ENCODE data around the gene TOLLIP. TPM values are rescaled to one million over a fixed set of nuclear protein-coding genes. Genes with fewer than 3 reads are reported as not detected.

TOLLIP gene
- polyA plus RNA-seq, 12 donors: 20.1 to 34.3 (median 22.1) TPM; not detected in 1

DNA sequence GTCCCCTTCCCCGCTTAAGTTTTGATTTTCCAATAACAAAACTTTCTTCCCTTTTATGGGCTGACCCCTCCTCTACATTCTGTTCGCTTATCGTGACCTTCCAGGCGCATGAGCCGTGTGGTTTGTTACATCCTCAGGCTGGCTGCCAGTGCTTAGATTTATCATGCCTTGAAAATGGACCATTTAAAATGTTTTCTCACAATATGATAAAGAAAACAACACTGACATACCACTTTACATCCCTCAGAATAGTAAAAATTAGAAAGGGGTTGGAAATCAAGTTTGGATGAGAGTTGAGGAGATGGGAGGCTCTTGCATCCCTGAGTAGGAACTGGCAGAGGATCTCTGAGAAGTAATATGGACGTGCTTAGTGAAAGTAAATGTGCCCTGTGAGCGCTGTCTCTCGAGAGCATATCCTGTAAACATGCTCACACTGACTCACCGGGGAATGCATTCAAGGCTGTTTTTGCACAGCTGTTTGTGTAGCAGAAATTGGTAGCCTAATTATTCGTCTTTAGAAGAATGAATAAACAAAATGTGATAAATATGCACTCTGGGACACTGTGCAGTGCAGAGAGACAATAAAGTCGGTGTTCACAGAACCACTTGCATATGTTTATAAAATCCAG, 17.1 kb upstream of the TOLLIP start:
- DNase-seq: no peak

GRCh38 chr11:1323774-1324173, 14.3 kb upstream of the TOLLIP start:
- DNase-seq: no peak

GRCh38 chr11:1317993-1318392, 8.6 kb upstream of the TOLLIP start:
- no peak for DNase-seq

GRCh38 chr11:1317432-1317831, 8.0 kb upstream of the TOLLIP start:
- DNase-seq: no peak

DNA sequence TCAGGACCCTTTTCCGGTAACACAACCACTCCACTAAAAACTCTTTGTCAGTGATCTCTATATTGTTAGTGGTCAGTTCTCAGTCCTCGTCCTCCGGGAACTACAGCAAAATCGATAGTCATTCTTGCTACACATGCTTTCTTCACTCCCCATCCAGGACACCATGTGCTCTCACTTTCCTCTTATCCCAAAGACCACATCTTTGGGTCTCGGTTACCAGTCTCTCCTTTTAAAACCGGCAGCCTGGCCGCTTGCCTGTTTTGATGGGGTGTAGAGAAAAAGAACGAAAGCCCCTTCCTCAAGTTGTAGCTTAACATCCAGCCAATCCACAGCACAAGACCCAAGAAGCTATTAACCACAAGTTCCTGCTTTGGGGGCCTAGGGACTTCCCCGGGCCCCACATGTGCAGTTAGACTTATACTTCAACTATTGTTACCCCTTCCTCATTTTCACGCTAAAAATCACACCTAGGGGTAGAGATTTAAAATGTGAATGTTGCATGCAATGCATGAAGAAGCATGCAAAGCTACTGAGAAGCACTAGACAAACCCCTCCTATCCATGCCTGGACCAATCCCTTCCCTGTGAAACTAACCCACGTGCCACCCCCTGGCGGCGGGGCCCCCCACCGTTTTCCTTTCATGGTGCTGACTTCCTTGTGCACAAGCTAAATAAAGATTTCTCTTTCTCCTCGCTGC, 1.5 kb upstream of the TOLLIP start:
- DNase-seq: no peak

- no peak for DNase-seq
Measured at GRCh38 chr11:1310318-1310687, 871 bp upstream of the TOLLIP start.

DNA sequence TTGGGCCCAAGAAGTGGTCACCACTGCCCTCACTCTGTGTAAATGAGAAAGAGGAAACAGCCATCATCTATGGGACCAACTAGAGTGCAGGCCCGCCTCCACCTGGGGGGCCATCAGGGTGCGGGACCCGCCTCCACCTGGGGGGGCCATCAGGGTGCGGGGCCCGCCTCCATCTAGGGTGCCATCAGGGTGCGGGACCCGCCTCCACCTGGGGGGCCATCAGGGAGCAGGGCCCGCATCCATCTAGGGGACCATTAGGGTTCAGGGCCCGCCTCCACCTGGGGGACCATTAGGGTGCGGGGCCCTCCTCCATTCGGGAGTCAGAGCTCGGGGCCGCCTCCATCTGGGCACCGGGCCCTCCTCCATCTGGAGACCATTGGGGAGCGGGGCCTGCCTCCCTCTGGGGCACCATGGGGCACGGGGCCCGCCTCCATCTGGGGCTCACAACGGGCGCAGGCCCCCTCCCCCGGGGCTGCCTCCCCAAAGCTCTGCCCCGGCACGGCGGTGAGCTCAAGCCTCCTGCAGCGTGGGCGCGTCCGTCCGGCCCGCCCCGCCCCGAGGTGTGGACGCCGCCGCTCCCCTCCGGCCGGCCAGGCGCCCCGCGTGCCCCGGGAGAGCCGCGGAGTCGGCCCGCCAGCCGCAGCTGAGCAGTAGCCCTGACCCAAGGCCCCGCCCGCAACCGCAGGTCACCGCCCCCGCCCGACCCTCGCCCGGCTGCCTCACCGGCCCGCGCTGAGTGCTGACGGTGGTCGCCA, 512 bp downstream of the TOLLIP start:
- DNase-seq: no peak

- DNase-seq: no peak
Measured at GRCh38 chr11:1307998-1308742, 1.3 kb downstream of the TOLLIP start.

DNA sequence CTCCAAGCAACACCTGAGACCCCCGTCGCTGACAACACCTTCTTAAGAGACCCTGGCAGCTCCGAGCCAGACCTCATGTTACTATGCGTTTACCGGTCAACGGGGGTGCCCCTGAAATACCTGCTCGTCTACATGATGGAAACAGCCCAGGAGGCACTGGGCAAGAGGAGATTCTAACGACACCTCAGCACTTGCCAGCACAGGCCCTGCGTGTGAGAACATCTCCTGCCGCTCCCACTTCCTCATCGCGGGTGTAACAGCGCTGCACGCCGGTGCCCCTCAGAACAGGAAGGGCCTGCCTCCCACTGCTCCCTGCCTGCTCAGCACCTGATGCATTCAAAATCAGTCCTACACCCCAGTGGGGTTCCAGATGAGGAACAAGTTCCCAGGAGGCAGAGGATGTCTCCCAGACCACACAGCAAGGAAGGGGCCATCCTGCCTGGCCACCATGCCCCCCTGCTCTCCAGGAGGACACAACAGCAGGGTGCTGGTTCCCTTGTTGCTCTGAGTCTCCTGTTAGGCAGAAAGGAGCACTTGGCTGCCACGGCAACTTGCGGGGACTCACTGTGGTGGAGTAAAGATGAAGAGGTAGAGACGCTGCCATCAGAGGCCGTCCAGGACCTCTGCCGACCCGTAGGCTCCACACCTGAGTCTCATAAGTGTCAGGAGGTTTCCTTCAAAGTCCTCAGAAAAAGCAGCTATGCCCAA, 2.1 kb downstream of the TOLLIP start:
- no peak for DNase-seq

DNA sequence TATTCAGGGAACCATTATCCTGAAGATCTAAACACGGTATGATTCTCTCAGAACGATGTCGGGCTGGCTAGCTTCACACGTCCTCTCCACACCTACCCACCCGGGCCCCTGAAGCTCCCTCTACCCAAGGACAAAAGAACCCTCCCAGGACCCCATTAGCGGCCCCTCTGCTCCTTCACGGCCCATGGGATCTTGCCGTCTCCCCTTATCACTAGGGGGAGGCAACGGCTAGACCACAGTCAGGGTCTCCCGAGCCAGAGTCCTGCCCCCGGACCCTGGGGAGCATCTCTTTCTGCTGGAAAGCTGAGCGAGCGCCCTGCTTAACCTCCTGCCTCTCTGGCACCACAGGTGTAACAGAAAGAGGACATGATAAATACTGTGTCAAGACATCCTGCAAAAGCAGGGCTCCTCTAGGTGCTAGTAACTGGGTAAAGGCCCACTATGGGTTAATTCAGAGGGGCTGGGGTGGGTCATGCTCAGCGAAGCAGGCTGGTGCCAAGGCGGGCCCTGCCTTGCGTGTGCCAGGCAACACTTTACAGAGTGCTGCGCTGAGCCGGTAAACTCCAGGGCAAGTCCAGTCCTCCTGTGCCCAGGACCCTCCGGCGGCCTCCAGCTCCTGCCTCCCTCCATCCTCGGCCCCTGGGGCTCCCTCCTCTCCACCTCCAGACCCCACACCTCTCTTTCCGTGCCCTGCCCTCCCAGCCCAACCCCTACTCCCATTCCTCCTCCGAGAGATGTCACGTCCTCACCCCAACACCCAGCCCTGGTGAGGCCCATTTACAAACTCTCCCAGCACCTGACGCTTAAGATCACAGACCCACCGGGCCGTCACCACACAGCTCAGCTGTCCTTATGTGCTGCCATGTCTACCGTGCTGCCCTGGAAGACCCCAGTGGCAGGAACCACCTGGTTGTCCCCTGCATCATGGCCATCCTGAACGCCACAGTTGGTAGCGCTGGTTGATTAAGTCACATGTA, 3.0 kb downstream of the TOLLIP start:
- no peak for DNase-seq

- no peak for DNase-seq
Measured at GRCh38 chr11:1305501-1306056, 3.9 kb downstream of the TOLLIP start.

DNA sequence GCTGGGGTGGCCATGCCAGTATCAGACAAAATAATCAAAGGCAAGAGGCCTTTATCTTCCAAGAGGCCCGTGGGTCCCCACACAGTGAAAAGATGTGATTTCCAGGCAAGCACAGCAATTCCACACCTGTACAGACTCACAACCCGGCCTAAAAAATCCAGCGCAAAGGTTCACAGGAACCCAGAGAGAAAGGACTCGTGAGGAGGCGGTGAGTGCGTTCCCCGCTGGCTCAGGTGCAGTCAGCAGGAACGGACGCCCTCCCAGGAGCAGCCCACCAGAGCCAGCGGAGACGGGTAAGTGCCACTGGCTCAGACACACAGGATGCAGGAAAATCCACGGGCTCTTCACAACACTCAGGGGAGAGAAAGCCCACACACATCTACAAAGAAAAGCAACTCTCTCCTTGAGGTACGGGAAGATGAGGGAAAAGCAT, 4.4 kb downstream of the TOLLIP start:
- no peak for DNase-seq

DNA sequence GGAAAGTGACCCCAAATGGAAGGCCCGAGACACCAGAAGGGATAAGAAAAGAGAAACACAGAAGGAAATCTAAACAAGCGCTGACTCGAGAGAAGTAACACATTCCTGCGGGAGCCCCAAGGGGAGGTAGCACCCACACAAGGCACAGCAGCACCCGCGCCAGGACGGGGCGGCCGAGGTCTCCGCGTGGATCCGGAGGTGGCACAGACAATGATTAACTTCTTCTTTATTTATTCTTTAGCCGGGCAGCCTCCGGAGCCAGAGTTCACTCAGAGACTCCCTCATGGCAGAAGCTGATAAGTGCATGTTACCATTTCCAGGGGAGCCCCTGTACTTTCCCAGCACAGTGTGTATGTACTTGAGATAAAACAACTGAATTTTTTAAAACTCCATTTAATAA, 5.1 kb downstream of the TOLLIP start:
- DNase-seq: no peak

- no peak for DNase-seq
Measured at GRCh38 chr11:1303973-1304372, 5.5 kb downstream of the TOLLIP start.

DNA sequence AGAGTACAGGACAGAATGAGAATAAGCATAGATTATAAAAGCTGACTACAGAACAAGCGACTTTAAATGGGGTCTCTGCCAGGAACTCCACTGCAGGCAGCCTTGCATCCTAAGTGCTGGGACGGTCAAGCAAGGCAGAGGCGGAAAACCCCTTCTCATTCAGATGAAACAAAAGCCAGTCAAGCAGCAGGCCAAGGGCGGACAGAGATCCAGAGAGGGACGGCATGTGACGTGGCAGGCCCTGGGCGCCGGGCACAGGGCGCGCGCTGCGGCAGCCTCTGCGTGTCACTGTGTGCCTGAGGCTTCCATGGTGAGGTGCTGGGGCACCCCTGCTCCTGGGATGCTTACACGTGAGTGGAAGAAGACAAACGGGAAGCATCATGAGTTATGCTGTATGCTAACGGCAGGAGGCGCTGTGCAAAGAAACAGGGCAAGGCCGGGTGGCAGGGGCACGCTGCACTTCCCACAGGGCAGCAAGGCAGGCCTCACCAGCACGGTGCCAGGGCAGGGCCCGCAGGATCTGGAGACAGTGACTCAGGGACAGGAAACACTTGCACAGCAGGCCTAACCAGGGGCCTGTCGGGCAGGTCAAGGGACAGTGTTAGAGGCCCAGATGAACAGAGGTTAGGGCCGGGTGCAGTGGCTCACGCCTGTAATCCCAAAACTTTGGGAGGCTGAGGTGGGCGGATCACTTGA, 6.2 kb downstream of the TOLLIP start:
- DNase-seq: no peak

GRCh38 chr11:1302461-1303125, 6.8 kb downstream of the TOLLIP start:
- no peak for DNase-seq

GRCh38 chr11:1302041-1302460, 7.4 kb downstream of the TOLLIP start:
- no peak for DNase-seq

- no peak for DNase-seq
Measured at GRCh38 chr11:1301220-1302000, 8.0 kb downstream of the TOLLIP start.

Data from muscle of arm (tissue), 12 donors.